ENCODE results near the gene DLG2. TPM values are rescaled to one million over a fixed set of nuclear protein-coding genes. Genes with fewer than 3 reads are reported as not detected.

Gene DLG2
- total RNA-seq, 2 experiments from 2014 or later = 2.0 to 2.1 TPM

- Histone ChIP-seq H3K36me3 (ENCODE audit: insufficient read depth, low read length) (no peaks in the 10 kb centered on the region), H3K27ac (ENCODE audit: low read depth in 1 of 2, low read length in 2 of 2) (no peak overlapping the region), H3K4me1 (ENCODE audit: insufficient read depth, low read length) (no peaks in the 10 kb centered on the region), H3K9me3 (ENCODE audit: control insufficient read depth in 1 of 2, insufficient read depth in 1 of 2, low read length in 2 of 2) (no peaks in the 10 kb centered on the region), H3K4me3 (ENCODE audit: low read length) (no peak overlapping the region), H3K27me3 (ENCODE audit: control insufficient read depth in 1 of 2, insufficient read depth in 2 of 2, low read length in 2 of 2) (no peaks in the 10 kb centered on the region)
- TF ChIP-seq, protein P1, sequence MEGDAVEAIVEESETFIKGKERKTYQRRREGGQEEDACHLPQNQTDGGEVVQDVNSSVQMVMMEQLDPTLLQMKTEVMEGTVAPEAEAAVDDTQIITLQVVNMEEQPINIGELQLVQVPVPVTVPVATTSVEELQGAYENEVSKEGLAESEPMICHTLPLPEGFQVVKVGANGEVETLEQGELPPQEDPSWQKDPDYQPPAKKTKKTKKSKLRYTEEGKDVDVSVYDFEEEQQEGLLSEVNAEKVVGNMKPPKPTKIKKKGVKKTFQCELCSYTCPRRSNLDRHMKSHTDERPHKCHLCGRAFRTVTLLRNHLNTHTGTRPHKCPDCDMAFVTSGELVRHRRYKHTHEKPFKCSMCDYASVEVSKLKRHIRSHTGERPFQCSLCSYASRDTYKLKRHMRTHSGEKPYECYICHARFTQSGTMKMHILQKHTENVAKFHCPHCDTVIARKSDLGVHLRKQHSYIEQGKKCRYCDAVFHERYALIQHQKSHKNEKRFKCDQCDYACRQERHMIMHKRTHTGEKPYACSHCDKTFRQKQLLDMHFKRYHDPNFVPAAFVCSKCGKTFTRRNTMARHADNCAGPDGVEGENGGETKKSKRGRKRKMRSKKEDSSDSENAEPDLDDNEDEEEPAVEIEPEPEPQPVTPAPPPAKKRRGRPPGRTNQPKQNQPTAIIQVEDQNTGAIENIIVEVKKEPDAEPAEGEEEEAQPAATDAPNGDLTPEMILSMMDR (IDR thresholded peaks at IDR 0.05) = no peak
- no peak for ATAC-seq (ENCODE audit: poor library complexity)
- DNase-seq = no peak
- Mint-ChIP-seq H3K9me3 (peaks cover 10% of the 10 kb centered on the region), H3K4me3 (no peak overlapping the region), H3K27me3 (no peaks in the 10 kb centered on the region), H3K4me1 (ENCODE audit: low read depth) (no peaks in the 10 kb centered on the region), H3K27ac (no peak overlapping the region), H3K36me3 (ENCODE audit: low read depth) (no peaks in the 10 kb centered on the region)
- intact Hi-C loops (cut with DNase I, micrococcal nuclease) = no loop called here
- ChIA-PET CTCF (no interaction called here), POLR2A (no interaction called here)
Observed at GRCh38 chr11:84236436-84236835, 1390.7 kb downstream of the DLG2 start.

DNA sequence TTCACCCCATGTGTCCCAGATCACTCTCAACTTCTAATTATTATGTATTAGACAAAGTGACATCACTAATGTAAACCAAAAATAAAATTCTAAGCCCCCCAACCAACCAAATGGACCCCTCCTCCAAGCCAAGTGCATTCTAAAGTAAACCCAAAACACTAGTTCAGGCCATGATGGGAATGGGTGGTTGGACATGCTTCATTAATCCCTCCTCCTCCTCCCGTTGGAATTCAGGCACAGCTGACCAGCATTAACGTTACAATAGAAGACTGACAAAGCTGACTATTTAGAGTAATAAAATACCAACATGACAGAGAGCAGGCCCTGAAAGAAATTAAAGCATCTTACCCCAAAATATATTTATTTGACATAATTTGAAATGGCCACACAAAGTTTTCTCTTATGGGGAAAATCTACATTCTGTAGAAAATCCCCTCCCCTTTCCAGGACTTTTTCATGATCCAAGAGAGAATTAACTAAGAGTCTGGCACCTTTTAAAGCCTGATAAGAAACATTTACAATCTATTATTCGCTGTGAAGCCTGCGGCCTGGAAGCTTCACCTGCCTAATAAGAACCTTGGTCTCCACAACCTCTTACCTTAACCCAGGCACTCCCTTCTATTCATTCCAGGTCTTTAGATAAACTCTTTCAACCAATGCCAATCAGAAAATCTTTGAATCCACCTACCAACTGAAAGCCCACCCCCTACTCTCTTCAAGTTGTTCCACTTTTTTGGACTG is 1392.5 kb downstream of the DLG2 start:
- POLR2A ChIA-PET = no interaction called here
- H3K27me3 ChIP-seq (ENCODE audit: control insufficient read depth in 1 of 2, insufficient read depth in 2 of 2, low read length in 2 of 2) = no peaks in the 10 kb centered on the region
- no peak overlapping the region for H3K4me3 Mint-ChIP-seq
- no peak overlapping the region for H3K27ac Mint-ChIP-seq
- no peaks in the 10 kb centered on the region for H3K36me3 ChIP-seq (ENCODE audit: insufficient read depth, low read length)
- no peaks in the 10 kb centered on the region for H3K9me3 ChIP-seq (ENCODE audit: control insufficient read depth in 1 of 2, insufficient read depth in 1 of 2, low read length in 2 of 2)
- H3K4me1 Mint-ChIP-seq (ENCODE audit: low read depth) = no peaks in the 10 kb centered on the region
- peaks cover 15% of the 10 kb centered on the region for H3K9me3 Mint-ChIP-seq
- no peaks in the 10 kb centered on the region for H3K27me3 Mint-ChIP-seq
- H3K36me3 Mint-ChIP-seq (ENCODE audit: low read depth) = no peaks in the 10 kb centered on the region
- H3K4me1 ChIP-seq (ENCODE audit: insufficient read depth, low read length) = no peaks in the 10 kb centered on the region
- DNase-seq = no peak
- intact Hi-C loops (cut with DNase I, micrococcal nuclease) = no loop called here
- H3K27ac ChIP-seq (ENCODE audit: low read depth in 1 of 2, low read length in 2 of 2) = no peak overlapping the region
- no peak for ATAC-seq (ENCODE audit: poor library complexity)
- TF ChIP-seq, protein P1 (IDR thresholded peaks at IDR 0.05) = no peak
- CTCF ChIA-PET = no interaction called here
- no peak overlapping the region for H3K4me3 ChIP-seq (ENCODE audit: low read length)

- H3K9me3 ChIP-seq (ENCODE audit: control insufficient read depth in 1 of 2, insufficient read depth in 1 of 2, low read length in 2 of 2) = no peaks in the 10 kb centered on the region
- H3K4me1 Mint-ChIP-seq (ENCODE audit: low read depth) = no peaks in the 10 kb centered on the region
- H3K4me1 ChIP-seq (ENCODE audit: insufficient read depth, low read length) = no peaks in the 10 kb centered on the region
- no peak overlapping the region for H3K27ac Mint-ChIP-seq
- H3K27me3 Mint-ChIP-seq = no peaks in the 10 kb centered on the region
- ChIA-PET POLR2A (no interaction called here), CTCF (no interaction called here)
- no peaks in the 10 kb centered on the region for H3K36me3 Mint-ChIP-seq (ENCODE audit: low read depth)
- H3K4me3 ChIP-seq (ENCODE audit: low read length) = no peak overlapping the region
- no peak overlapping the region for H3K4me3 Mint-ChIP-seq
- intact Hi-C loops (cut with DNase I, micrococcal nuclease) = no loop called here
- TF ChIP-seq, protein P1 (IDR thresholded peaks at IDR 0.05) = no peak
- H3K9me3 Mint-ChIP-seq = peaks cover 15% of the 10 kb centered on the region
- ATAC-seq (ENCODE audit: poor library complexity) = no peak
- DNase-seq = no peak
- H3K27ac ChIP-seq (ENCODE audit: low read depth in 1 of 2, low read length in 2 of 2) = no peak overlapping the region
- no peaks in the 10 kb centered on the region for H3K27me3 ChIP-seq (ENCODE audit: control insufficient read depth in 1 of 2, insufficient read depth in 2 of 2, low read length in 2 of 2)
- H3K36me3 ChIP-seq (ENCODE audit: insufficient read depth, low read length) = no peaks in the 10 kb centered on the region
Observed at GRCh38 chr11:84234011-84234410, 1393.1 kb downstream of the DLG2 start.
